H9 (cell line): ENCODE results near the gene CDH23. TPM values are rescaled to one million over a fixed set of nuclear protein-coding genes. Genes with fewer than 3 reads are reported as not detected.

Experiments
- DNase-seq: peaks from one replicate; pipeline ENCODE4 v3.0.0-alpha.2; 2017
- H2AFZ ChIP-seq: one replicate; pipeline ENCODE4 v1.6.1; 2013; ENCODE audit warnings: mild to moderate bottlenecking, low read length, control low read depth, moderate library complexity
- H2AK5ac ChIP-seq: 2 replicates; pipeline ENCODE4 v1.6.1; 2013; ENCODE audit warnings: low read length, control low read depth, mixed read lengths; ENCODE audit not compliant: insufficient read length
- H2BK120ac ChIP-seq: one replicate; pipeline ENCODE4 v1.6.1; 2013; ENCODE audit warnings: low read depth, mild to moderate bottlenecking, low read length, control low read depth, inconsistent platforms; ENCODE audit not compliant: poor library complexity, severe bottlenecking
- H2BK12ac ChIP-seq: 2 replicates; pipeline ENCODE4 v1.6.1; 2013; ENCODE audit warnings: low read length, control low read depth, mixed read lengths, low read depth; ENCODE audit not compliant: insufficient read length
- H2BK15ac ChIP-seq: 2 replicates; pipeline ENCODE4 v1.6.1; 2013; ENCODE audit warnings: low read depth, low read length, control low read depth
- H2BK20ac ChIP-seq: one replicate; pipeline ENCODE4 v1.6.1; 2013; ENCODE audit warnings: low read depth, mild to moderate bottlenecking, low read length, control low read depth, inconsistent platforms; ENCODE audit not compliant: poor library complexity, severe bottlenecking
- H2BK5ac ChIP-seq: 2 replicates; pipeline ENCODE4 v1.6.1; 2013; ENCODE audit warnings: low read length, control low read depth, mixed read lengths; ENCODE audit not compliant: insufficient read length
- H3K14ac ChIP-seq: 2 replicates; pipeline ENCODE4 v1.6.1; 2013; ENCODE audit warnings: low read length, control low read depth; ENCODE audit not compliant: insufficient read depth
- H3K18ac ChIP-seq: 2 replicates; pipeline ENCODE4 v1.6.1; 2013; ENCODE audit warnings: low read depth, mild to moderate bottlenecking, mixed read lengths, low read length, control low read depth; ENCODE audit not compliant: insufficient read length
- H3K23ac ChIP-seq: 2 replicates; pipeline ENCODE4 v1.6.1; 2013; ENCODE audit warnings: low read length, control low read depth, mixed read lengths, low read depth; ENCODE audit not compliant: insufficient read length
- H3K23me2 ChIP-seq: 2 replicates; pipeline ENCODE4 v1.6.1; 2013; ENCODE audit warnings: low read depth, mild to moderate bottlenecking, mixed read lengths, low read length, control low read depth; ENCODE audit not compliant: insufficient read length, poor library complexity, severe bottlenecking
- H3K27ac ChIP-seq: 2 replicates; pipeline ENCODE4 v1.5.1; 2013; ENCODE audit warnings: low read length, control low read depth, mixed read lengths, low read depth; ENCODE audit not compliant: insufficient read length
- H3K27me3 ChIP-seq: 2 replicates; pipeline ENCODE4 v1.6.1; 2013; ENCODE audit warnings: low read length, control low read depth, inconsistent platforms; ENCODE audit not compliant: insufficient read depth
- H3K4ac ChIP-seq: 2 replicates; pipeline ENCODE4 v1.6.1; 2013; ENCODE audit warnings: low read depth, mild to moderate bottlenecking, control low read depth, inconsistent platforms, low read length, moderate library complexity
- H3K4me1 ChIP-seq: 2 replicates; pipeline ENCODE4 v1.6.1; 2013; ENCODE audit warnings: low read length, control low read depth, inconsistent platforms; ENCODE audit not compliant: insufficient read depth
- H3K4me2 ChIP-seq: 2 replicates; pipeline ENCODE4 v1.6.1; 2013; ENCODE audit warnings: low read length, control low read depth, mixed read lengths; ENCODE audit not compliant: insufficient read length, insufficient read depth
- H3K56ac ChIP-seq: 2 replicates; pipeline ENCODE4 v1.6.1; 2013; ENCODE audit warnings: low read depth, mild to moderate bottlenecking, mixed read lengths, low read length, control low read depth; ENCODE audit not compliant: insufficient read length
- H3K79me1 ChIP-seq: 2 replicates; pipeline ENCODE4 v1.6.1; 2013; ENCODE audit warnings: low read depth, mild to moderate bottlenecking, moderate library complexity, low read length, control low read depth, inconsistent platforms; ENCODE audit not compliant: insufficient read depth, poor library complexity, severe bottlenecking
- H3K79me2 ChIP-seq: 2 replicates; pipeline ENCODE4 v1.6.1; 2013; ENCODE audit warnings: low read length, control low read depth, inconsistent platforms; ENCODE audit not compliant: insufficient read depth
- H3K9ac ChIP-seq: 2 replicates; pipeline ENCODE4 v1.6.1; 2013; ENCODE audit warnings: low read length, control low read depth, mixed read lengths; ENCODE audit not compliant: insufficient read length; ENCODE audit errors: extremely low read depth
- H3K9me3 ChIP-seq: one replicate; pipeline ENCODE4 v1.6.1; 2013; ENCODE audit warnings: low read depth, low read length, inconsistent platforms; ENCODE audit not compliant: control insufficient read depth
- H3T11ph ChIP-seq: one replicate; pipeline ENCODE4 v1.6.1; 2013; ENCODE audit warnings: mild to moderate bottlenecking, low read length, control low read depth, inconsistent platforms
- H4K20me1 ChIP-seq: one replicate; pipeline ENCODE4 v1.6.1; 2013; ENCODE audit not compliant: control insufficient read depth, insufficient read length, insufficient read depth
- H4K5ac ChIP-seq: 2 replicates; pipeline ENCODE4 v1.6.1; 2013; ENCODE audit warnings: low read depth, mild to moderate bottlenecking, mixed read lengths, low read length, control low read depth; ENCODE audit not compliant: insufficient read length
- H4K8ac ChIP-seq: replicated peaks from 2 replicates; pipeline ENCODE4 v1.6.1; 2013; ENCODE audit warnings: low read length, control low read depth, mixed read lengths, low read depth; ENCODE audit not compliant: insufficient read length
- H4K91ac ChIP-seq: 2 replicates; pipeline ENCODE4 v1.6.1; 2013; ENCODE audit warnings: low read depth, mild to moderate bottlenecking, moderate library complexity, mixed read lengths, low read length, control low read depth; ENCODE audit not compliant: insufficient read length
- H3K27ac Mint-ChIP-seq, 3 experiments: 2 replicates in 2 of 3; 3 replicates in 1 of 3; pipeline ENCODE4 v1.8.0; 2020 to 2021; ENCODE audit warnings: mixed read lengths in 3 of 3, mild to moderate bottlenecking in 1 of 3, moderate library complexity in 1 of 3
- H3K27me3 Mint-ChIP-seq: 2 replicates; pipeline ENCODE4 v1.8.0; 2021; ENCODE audit warnings: low read depth, mild to moderate bottlenecking, moderate library complexity, mixed read lengths
- H3K36me3 Mint-ChIP-seq, 3 experiments: 2 replicates in 2 of 3; 3 replicates in 1 of 3; pipeline ENCODE4 v1.8.0; 2020 to 2021; ENCODE audit warnings: low read depth in 3 of 3, mixed read lengths in 3 of 3; ENCODE audit not compliant: insufficient read depth in 1 of 3
- H3K4me1 Mint-ChIP-seq, 2 experiments: 2 replicates each; pipeline ENCODE4 v1.8.0; 2020; ENCODE audit warnings: mixed read lengths in 2 of 2
- H3K4me3 Mint-ChIP-seq, 2 experiments: 2 replicates in 1 of 2; 3 replicates in 1 of 2; pipeline ENCODE4 v1.8.0; 2020 to 2021; ENCODE audit warnings: mild to moderate bottlenecking in 2 of 2, mixed read lengths in 2 of 2, moderate library complexity in 1 of 2
- H3K9me3 Mint-ChIP-seq, 2 experiments: 2 replicates in 1 of 2; 3 replicates in 1 of 2; pipeline ENCODE4 v1.8.0; 2020; ENCODE audit warnings: mild to moderate bottlenecking in 2 of 2, mixed read lengths in 2 of 2, moderate library complexity in 1 of 2
- CTCF ChIP-seq: fragments of 200-600 bp; sonication (generic); conservative IDR thresholded peaks from 3 replicates; pipeline ENCODE4 v1.8.0; 2021; ENCODE audit warnings: antibody characterized with exemption, mild to moderate bottlenecking
- WGBS: extraction: QIAGEN DNeasy Blood & Tissue Kit; methylation state at CpG from one replicate; pipeline ENCODE4 v1.1.7; 2013; ENCODE audit warnings: missing lambda C conversion rate, low lambda C conversion rate, mixed read lengths; ENCODE audit not compliant: insufficient read length; ENCODE audit errors: extremely low coverage; 5-methylcytosine and 5-hydroxymethylcytosine counted together
- total RNA-seq: library from RNA; stranded (reverse); gene quantifications from 2 replicates; pipeline ENCODE4 v1.2.1, GENCODE V29; 2021

CDH23 gene
- total RNA-seq, 1 experiment from 2014 or later: 2.1 TPM

- H3K56ac ChIP-seq: no peak overlapping the region
- no peak overlapping the region for H4K5ac ChIP-seq
- H3K14ac ChIP-seq: no peak overlapping the region
- H2BK12ac ChIP-seq: no peak overlapping the region
- no peaks in the 10 kb centered on the region for H3K79me1 ChIP-seq
- H2BK5ac ChIP-seq: no peak overlapping the region
- H3K27ac ChIP-seq: no peak overlapping the region
- Mint-ChIP-seq H3K36me3 (peaks cover 0 to under 1% (median 0%) of the 10 kb centered on the region in 3 experiments; a peak in 2 of 7 replicates), H3K9me3 (peaks cover 0 to 5% of the 10 kb centered on the region in 2 experiments; a peak in 3 of 5 replicates), H3K27ac (no peak overlapping the region; a peak in 1 of 7 replicates), H3K4me1 (peaks cover 2 to 8% of the 10 kb centered on the region in 2 experiments; a peak in 3 of 4 replicates), H3K4me3 (no peak overlapping the region), H3K27me3 (no peaks in the 10 kb centered on the region; the same call in 1 of the 2 replicates)
- no peak overlapping the region for H3K4ac ChIP-seq
- H3K9me3 ChIP-seq: no peaks in the 10 kb centered on the region
- no peak for TF ChIP-seq CTCF
- H4K8ac ChIP-seq: no peak overlapping the region
- no peak overlapping the region for H2AK5ac ChIP-seq
- no peak overlapping the region for H3K18ac ChIP-seq
- H3T11ph ChIP-seq: no peak overlapping the region
- DNase-seq: no peak
- no peak overlapping the region for H2BK120ac ChIP-seq
- H3K27me3 ChIP-seq: no peaks in the 10 kb centered on the region
- H4K91ac ChIP-seq: no peak overlapping the region
- no peak overlapping the region for H2AFZ ChIP-seq
- no peaks in the 10 kb centered on the region for H3K23me2 ChIP-seq
- no CpG with 5 or more reads among the region's 5 CpGs for WGBS
- no peaks in the 10 kb centered on the region for H4K20me1 ChIP-seq
- no peak overlapping the region for H3K23ac ChIP-seq
- H3K4me1 ChIP-seq: no peaks in the 10 kb centered on the region
- H2BK20ac ChIP-seq: no peak overlapping the region
- H3K4me2 ChIP-seq: no peak overlapping the region
- H2BK15ac ChIP-seq: no peak overlapping the region
- no peaks in the 10 kb centered on the region for H3K79me2 ChIP-seq
- no peak overlapping the region for H3K9ac ChIP-seq
Observed at GRCh38 chr10:71693377-71693776, 296.7 kb downstream of the CDH23 start.
